KOPT-K1 (cell line): ENCODE data around the gene GABRR3.
"Not testable (repeated sequence)": the region's sequence is repeated elsewhere in the genome, so short reads cannot be mapped to it uniquely, and the experiment has no call there.

ENCODE experiments used
- H3K27ac ChIP-seq: fragments of 200-600 bp; sonication (generic); 2 replicates; pipeline ENCODE4 v1.5.1; 2016; ENCODE audit warnings: antibody characterized with exemption, mild to moderate bottlenecking, low read depth, low read length; ENCODE audit not compliant: poor library complexity, severe bottlenecking
- H3K36me3 ChIP-seq: fragments of 200-600 bp; sonication (generic); 2 replicates; pipeline ENCODE4 v1.5.1; 2017; ENCODE audit warnings: antibody characterized with exemption, mild to moderate bottlenecking, low read length, moderate library complexity; ENCODE audit not compliant: insufficient read depth
- H3K9me3 ChIP-seq: fragments of 200-600 bp; sonication (generic); 2 replicates; pipeline ENCODE4 v1.5.1; 2017; ENCODE audit warnings: antibody characterized with exemption, low read length, mild to moderate bottlenecking; ENCODE audit not compliant: insufficient read depth, poor library complexity, severe bottlenecking

GABRR3 gene

GRCh38 chr3:98032265-98032664 lies 2.9 kb downstream of the GABRR3 start:
- Histone ChIP-seq H3K27ac (no peak overlapping the region), H3K9me3 (no peaks in the 10 kb centered on the region), H3K36me3 (no peaks in the 10 kb centered on the region)

- Histone ChIP-seq H3K27ac (peak overlapping the region; percentile 34), H3K9me3 (no peaks in the 10 kb centered on the region), H3K36me3 (no peaks in the 10 kb centered on the region)
Observed at GRCh38 chr3:98029083-98029482, 6.0 kb downstream of the GABRR3 start.

GRCh38 chr3:98027085-98027446 lies 8.0 kb downstream of the GABRR3 start:
- Histone ChIP-seq H3K27ac (no peak overlapping the region), H3K36me3 (no peaks in the 10 kb centered on the region), H3K9me3 (no peaks in the 10 kb centered on the region)

- no peak overlapping the region for H3K27ac ChIP-seq
- H3K9me3 ChIP-seq = no peaks in the 10 kb centered on the region
- no peaks in the 10 kb centered on the region for H3K36me3 ChIP-seq
Observed at GRCh38 chr3:98026425-98027084, 8.6 kb downstream of the GABRR3 start.

GRCh38 chr3:98025392-98025945 lies 9.6 kb downstream of the GABRR3 start:
- Histone ChIP-seq H3K9me3 (no peaks in the 10 kb centered on the region), H3K27ac (no peak overlapping the region), H3K36me3 (no peaks in the 10 kb centered on the region)

- no peaks in the 10 kb centered on the region for H3K36me3 ChIP-seq
- no peaks in the 10 kb centered on the region for H3K9me3 ChIP-seq
- H3K27ac ChIP-seq = no peak overlapping the region
Observed at GRCh38 chr3:98022978-98023820, 11.9 kb downstream of the GABRR3 start.

GRCh38 chr3:98021830-98022560 lies 13.1 kb downstream of the GABRR3 start:
- H3K36me3 ChIP-seq = no peaks in the 10 kb centered on the region
- H3K27ac ChIP-seq = no peak overlapping the region
- no peaks in the 10 kb centered on the region for H3K9me3 ChIP-seq

- H3K27ac ChIP-seq = no peak overlapping the region
- no peaks in the 10 kb centered on the region for H3K9me3 ChIP-seq
- no peaks in the 10 kb centered on the region for H3K36me3 ChIP-seq
Observed at GRCh38 chr3:98020412-98020811, 14.7 kb downstream of the GABRR3 start.

- H3K27ac ChIP-seq = no peak overlapping the region
- H3K36me3 ChIP-seq = no peaks in the 10 kb centered on the region
- H3K9me3 ChIP-seq = no peaks in the 10 kb centered on the region
Observed at GRCh38 chr3:98018301-98018700, 16.8 kb downstream of the GABRR3 start.

- Histone ChIP-seq H3K36me3 (no peaks in the 10 kb centered on the region), H3K9me3 (no peaks in the 10 kb centered on the region), H3K27ac (no peak overlapping the region)
Observed at GRCh38 chr3:98014268-98014585, 20.9 kb downstream of the GABRR3 start.

GRCh38 chr3:98013411-98014267 lies 21.5 kb downstream of the GABRR3 start:
- Histone ChIP-seq H3K27ac (no peak overlapping the region), H3K9me3 (no peaks in the 10 kb centered on the region), H3K36me3 (no peaks in the 10 kb centered on the region)

GRCh38 chr3:98012979-98013378 lies 22.1 kb downstream of the GABRR3 start:
- H3K27ac ChIP-seq = no peak overlapping the region
- no peaks in the 10 kb centered on the region for H3K9me3 ChIP-seq
- no peaks in the 10 kb centered on the region for H3K36me3 ChIP-seq

GRCh38 chr3:98010883-98011449 lies 24.1 kb downstream of the GABRR3 start:
- not testable (repeated sequence) for H3K36me3 ChIP-seq, H3K9me3 ChIP-seq, H3K27ac ChIP-seq

- Histone ChIP-seq H3K9me3 (no peaks in the 10 kb centered on the region), H3K27ac (no peak overlapping the region), H3K36me3 (no peaks in the 10 kb centered on the region)
Observed at GRCh38 chr3:98010194-98010882, 24.8 kb downstream of the GABRR3 start.
